Hematopoietic multipotent progenitor cell treated with erythropoietin and hydrocortisone succinate and interleukin-3 and kit ligand, for 17 days (in vitro differentiated cells): Measurements from ENCODE around the gene KLHL25.
"Not testable (repeated sequence)": the region's sequence is repeated elsewhere in the genome, so short reads cannot be mapped to it uniquely, and the experiment has no call there.

Experiments used
- DNase-seq: peaks from one replicate; pipeline ENCODE4 v3.0.0-alpha.2; 2015; ENCODE audit warnings: low spot score

KLHL25 gene

DNA sequence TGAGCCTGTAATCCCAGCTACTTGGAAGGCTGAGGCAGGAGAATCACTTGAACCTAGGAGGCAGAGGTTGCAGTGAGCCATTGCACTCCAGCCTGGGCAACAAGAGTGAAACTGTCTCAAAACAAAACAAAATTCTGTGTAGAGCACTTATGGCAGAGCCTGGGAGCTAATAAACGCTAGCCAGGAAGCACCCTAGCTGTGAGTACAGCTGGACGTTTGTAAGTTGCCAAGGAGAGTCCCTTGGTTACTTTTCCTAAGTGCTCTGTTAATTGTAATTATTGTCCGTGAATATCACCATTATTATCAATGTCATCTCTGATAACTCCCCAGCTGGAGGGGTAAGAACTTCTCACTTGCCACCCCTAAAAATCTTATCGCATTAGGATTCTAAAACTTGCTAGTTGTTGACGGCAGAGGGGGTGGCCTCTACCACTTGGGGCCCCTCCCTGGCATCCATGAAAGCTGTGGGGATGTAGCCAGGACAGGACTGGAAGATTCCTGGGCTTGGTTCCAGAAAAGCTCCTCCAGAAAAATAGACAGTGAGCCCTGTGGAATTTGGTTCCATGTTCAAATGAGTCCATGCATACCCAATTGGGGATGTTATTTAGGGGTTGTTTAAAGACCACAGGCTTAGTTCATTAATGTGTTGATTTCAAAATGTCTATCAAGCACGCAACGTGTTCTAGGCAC is 9.9 kb upstream of the KLHL25 start:
- DNase-seq, result no peak

DNA sequence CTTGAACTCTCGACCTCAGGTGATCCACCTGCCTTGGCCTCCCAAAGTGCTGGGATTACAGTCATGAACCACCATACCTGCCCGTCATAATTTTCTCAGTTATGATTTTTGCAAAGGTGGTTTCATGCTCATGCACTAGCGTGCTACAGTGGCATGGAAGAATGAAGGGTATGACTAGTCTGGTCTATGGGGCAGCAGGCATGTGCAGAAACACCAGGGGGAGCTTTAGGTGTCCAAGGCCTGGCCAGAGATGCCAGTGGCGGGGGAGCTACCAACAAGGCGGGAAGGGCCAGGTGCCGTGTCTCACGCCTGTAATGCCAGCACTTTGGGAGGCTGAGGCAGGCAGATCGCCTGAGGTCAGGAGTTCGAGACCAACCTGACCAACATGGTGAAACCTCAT is 7.9 kb upstream of the KLHL25 start:
- DNase-seq, result not testable (repeated sequence)

DNA sequence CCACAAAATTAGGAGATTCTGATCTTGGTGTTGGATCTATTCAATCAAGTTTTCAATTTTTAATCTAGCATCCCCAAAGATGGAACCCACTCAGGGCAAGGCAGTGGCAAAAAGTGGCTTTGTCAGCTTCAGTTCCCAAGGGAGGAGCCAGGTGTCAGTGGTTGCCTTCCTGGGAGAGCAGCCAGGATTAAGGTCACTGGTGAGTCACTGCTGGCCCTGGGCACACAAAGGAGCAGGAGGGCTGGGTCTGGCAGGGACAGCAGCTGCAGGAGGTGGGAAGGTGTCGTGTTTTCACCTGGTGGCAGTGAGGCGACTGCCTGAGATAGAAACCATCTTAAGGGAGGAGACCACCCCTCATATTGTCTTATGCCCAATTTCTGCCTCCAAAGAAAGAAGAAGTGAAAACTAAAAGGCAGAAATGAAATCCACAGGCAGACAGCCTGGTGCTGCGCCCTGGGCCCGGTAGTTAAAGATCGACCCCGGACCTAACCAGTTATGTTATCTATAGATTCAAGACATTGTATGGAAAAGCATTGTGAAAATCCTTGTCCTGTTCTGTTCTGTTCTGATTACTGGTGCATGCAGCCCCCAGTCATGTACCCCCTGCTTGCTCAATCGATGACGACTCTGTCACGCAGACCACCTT is 5.9 kb upstream of the KLHL25 start:
- no peak for DNase-seq

DNA sequence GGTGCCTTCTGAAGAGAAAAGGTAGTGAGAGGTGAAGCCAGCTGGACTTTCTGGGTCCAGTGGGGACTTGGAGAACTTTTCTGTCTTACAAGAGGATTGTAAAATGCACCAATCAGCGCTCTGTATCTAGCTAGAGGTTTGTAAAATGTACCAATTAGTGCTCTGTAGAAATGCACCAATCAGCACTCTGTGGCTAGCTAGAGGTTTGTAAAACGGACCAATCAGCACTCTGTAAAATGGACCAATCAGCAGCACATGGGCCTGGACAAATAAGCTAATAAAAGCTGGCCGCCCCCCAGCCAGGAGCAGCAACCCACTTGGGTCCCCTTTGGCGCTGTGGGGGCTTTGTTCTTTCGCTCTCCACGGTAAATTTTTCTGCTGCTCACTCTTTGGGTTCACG is 1.6 kb upstream of the KLHL25 start:
- DNase-seq, result not testable (repeated sequence)

DNA sequence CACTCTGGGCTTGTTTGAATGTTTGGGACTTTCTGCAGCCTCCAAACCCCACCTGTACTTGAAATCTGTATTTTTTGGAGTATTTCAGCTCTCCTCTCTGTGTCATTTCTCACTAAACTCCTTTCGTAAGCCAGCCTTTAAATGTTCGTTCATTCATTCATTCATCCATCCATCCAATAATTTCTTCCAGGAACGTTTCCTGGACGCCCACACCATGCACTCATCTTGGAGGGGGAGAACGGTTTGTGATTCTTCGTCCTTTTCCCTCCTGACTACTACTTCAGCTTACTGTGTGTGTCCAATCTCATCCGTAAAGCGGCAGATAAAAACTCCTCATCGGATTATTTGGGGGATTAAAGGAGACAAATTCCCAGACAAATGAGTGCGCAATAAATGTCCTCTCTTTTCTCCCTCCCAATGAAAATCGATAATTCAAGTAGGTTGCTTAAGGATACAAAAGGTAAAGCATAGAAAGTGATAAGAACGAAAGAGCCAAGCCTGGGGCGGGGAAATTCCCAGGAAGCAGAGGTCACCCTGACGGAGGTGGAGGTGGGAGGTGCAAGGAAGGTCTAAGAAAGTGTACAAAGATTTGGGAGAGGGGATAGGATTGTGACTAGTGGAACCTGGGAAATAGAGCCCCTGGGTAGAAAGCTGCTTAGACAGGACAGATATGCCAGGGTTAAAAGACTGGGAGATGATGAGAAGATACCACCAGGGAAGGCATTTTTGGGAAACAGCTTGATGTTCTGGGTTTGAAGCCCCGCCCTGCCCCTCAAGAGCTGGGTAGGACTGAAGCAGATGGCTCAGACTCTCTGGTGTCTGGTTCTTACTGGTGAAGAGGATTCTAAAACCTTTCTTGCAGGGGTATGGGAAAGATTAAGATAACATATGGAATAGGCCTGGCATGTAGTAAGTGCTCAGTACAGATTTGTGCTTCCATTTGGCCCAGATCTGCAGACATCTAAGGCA is 896 bp upstream of the KLHL25 start:
- DNase-seq, result no peak

DNA sequence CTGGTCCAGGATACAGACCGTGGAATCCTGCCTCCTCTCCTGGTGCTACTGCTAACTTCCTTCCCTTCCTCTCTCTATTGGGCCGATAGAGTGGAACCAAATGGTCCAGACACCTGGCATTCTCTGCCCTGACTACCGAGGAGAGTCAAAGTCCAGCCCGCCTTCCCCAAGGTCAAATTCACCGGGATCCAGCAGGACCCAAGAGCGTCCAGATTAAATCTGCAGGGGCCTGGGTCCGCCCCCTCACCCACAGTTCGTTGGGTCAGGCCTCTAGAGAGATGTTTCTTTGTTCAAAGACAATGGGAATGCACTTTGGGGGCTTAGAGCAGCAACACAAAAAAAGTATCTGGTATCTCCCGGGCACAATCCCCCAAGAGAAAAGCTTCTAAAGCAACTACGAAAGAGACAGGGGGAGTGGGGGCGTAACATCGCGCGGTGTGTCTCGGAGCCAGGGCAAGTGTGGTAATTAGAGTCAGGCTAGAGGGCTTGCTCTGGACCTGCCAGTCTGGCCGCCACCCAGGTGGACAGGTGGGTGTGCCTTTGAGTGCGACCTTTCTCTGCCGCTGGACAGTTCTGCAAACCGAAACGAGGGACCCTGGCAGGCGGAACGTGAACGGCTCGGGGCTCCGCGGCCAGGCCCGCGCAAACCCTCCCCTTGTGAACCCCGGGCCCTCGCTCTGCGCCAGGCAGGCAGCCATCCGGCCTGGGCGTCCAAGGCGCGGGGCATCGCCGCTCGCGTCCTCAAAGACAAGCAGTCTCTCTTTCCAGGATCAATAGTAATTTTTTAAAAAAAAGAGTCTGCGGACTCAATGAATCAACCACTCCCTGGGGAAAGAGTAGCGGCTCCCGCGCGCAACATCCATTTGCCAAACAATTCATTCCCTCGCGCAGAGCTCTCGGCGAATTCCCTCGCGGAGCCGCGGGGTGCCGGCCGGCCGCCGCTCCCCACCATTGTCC is 806 bp downstream of the KLHL25 start:
- no peak for DNase-seq

DNA sequence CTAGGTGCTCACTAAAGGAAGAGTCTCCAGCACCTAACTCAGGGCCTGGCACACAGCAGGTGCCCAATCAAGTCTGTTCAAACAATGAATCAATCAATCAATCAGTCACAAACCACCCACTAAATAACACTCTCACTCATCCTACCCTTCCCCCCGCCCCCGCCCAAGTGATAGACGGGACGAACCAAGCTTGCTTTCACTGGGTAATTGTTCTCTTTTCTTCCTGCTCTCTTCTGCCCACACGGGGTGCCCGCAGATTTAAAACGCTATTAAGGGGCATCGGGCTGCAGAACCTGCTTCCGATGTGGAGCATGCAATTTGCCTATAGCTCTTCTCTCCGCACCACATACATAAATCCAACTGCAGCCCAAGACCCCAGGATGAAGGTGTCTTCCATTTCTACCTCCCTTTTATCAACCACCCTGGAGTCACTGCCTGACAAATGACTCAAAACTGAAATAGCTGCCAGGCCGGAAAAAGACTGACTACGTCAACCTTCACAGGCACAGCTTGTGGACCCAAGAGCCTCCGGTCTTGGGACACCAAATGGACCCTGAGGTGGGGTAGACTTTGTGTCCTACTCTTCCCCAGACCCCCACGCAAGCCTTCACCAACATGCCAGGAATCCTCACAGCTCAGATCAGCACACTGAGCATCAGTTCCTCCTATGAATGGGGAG is 1.7 kb downstream of the KLHL25 start:
- no peak for DNase-seq

DNA sequence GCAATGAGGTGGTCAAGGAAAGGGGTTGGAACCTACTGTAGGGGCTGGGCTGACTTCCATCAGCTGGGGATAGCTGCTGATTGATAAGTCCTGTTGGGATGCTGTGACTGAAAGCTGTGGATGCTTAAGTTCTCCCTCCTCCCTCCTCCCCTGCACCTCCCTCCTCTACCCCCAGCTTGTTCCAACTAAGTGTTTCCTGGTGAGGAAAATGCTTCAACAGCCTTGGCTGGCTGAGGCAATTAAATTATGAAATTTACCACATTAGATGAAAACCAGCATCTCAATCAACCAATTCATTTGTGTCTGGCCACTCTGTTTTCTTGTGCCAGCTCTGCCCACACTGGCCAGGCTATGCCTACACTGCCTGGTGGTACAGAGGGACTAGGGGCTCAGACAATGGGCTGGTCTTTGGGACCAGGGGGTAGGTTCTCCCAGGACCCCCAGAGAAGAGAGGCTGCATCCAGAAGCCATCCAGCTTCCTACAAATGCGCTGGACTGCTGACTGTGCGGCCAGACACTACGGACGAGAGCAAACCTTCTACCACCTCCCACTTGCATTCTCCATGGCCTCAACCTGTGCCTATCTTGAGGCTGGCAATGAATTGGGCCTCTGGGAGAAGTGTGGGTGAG is 2.5 kb downstream of the KLHL25 start:
- no peak for DNase-seq

DNA sequence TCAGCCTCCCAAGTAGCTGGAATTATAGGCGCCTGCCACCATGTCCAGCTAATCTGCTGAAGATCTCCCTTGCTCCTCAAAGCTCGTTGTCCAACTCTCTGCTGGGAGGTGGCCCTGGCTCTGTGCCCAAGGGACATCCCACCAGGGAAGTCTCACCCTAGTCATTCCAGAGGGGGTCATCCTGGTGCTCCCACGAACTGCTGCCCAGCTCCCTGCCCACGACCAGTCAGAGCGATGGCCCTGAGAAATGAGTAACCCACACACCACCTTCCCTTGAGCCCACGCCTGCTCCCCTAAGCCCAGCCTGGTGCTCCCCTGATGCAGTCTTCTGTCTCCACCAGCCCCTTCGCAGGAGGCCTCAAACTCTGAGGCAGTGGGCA is 5.2 kb downstream of the KLHL25 start:
- DNase-seq, result no peak

DNA sequence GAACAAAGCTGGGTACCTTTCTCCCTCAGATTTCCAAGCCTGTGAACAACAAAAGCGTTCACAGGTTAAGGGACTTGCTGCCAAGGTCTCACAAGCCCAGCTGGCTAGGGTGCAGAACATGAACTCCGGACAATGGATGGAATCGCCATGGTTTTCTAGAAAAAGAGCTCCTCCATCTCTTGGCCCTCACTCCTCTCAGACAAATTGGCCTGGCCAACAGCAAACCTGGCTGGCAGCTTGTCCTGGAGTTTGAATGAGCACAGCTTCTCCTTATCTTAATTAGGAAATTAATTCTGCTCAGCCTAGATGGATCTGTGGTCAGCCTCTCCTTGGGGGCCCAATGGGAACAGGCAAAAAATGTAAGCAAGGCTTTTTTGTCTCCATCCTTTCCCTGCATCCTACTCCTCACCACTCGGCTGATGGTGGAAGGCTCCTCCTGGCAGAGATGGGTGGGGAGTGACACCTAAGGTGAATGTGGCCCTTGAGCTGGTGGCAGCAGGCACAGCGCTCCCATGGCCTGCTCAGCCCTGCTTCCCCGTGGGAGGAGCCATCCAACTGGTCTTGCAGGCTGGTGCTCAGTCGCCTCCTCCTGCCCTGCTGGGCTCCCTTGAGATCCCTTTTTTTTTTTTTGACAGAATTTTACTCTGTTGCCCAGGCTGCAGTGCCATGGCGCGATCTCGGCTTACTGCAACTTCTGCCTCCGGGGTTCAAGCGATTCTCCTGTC is 5.8 kb downstream of the KLHL25 start:
- no peak for DNase-seq

DNA sequence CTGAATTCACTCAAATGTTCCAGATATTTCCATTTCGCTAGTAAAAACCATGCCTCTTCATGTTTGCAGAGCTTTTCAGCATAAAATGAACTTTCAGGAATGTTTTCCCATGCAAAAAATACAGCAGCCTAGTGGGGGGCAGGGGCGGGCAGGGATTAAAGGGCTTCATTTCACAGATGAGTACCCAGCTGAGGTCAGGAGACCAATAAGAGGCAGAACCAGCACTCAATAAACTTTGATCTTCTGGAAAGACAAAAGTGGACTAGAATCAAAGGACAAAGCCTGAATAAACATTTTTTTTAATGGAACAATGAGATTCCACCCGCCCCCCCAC is 8.0 kb downstream of the KLHL25 start:
- DNase-seq, result no peak

DNA sequence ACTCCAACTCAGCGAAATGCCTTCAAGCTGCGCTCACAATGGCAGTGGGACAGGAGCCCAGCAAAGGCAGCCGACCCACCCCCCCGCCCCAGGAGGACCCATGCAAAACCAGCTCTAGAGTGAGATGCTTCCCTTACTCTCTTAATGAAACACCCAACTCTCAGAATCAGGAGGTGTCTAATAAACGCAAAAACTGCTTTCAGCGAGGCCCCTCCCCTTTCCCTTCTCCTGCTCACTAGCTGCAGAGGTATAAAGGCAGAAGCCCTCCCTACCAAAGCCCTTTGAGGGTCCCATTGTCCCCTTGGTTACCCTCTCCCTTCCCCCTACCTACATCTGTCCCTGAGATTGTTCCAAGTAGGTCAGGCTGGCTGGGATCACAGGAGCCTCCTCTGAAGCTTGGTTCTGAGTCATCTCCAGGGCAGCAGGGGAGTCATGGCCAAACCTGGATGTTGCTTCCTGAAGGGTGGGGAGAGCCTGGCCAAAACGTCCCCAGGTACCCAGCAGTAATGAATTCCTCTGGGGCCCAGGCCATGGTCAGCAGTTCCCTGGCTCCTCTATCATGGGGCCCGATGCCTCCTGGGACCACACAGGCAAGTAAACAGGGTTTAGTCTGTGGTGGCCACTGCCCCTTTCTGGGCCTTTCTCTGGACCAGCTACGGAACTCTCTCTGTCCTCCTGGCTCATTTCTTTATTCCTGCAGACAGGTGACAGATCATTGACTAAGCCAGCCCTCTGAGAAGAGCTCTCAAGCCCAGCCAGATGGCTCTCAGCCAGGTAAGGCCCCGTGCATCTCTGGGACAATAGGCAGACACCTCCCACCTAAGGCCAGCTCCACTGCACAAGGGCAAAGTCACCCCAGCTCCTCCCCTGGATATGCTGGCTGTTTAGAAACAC is 8.6 kb downstream of the KLHL25 start:
- DNase-seq, result no peak

DNA sequence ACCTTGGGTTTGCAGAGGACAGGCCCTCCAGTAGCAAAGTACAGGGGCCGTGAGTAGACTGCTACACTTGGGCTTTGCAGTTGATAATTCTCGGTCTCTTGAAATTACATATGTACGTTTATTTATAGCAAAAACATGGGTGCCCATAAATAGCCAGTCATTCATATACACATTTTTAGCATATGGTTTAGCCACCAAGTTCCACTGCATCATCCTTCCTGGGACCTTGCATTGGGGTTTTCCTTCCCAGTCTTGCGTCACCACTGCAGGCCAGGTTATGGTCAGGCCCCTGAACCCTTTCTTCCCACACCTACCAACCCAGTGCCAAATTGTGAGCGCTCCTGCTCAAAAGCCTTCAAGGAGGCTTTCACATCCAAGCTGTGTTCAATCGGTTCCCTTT is 12.7 kb downstream of the KLHL25 start:
- DNase-seq, result no peak

DNA sequence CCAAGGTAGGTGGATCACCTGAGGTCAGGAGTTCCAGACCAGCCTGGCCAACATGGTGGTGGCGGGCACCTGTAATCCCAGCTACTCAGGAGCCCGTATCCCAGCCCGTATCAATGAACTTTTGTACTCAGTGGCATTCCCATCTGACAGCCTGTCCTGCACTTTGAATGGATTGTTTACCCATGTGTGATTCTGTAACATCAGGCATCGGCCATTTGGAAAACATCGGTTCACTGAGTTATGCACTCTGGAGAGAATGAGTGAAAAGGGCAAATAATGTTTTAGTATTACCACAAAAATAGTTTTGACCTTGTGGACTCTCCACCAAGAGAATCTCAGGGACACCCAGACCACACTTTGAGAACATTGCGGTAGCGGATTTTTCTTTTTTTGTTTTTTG is 13.6 kb downstream of the KLHL25 start:
- no peak for DNase-seq

DNA sequence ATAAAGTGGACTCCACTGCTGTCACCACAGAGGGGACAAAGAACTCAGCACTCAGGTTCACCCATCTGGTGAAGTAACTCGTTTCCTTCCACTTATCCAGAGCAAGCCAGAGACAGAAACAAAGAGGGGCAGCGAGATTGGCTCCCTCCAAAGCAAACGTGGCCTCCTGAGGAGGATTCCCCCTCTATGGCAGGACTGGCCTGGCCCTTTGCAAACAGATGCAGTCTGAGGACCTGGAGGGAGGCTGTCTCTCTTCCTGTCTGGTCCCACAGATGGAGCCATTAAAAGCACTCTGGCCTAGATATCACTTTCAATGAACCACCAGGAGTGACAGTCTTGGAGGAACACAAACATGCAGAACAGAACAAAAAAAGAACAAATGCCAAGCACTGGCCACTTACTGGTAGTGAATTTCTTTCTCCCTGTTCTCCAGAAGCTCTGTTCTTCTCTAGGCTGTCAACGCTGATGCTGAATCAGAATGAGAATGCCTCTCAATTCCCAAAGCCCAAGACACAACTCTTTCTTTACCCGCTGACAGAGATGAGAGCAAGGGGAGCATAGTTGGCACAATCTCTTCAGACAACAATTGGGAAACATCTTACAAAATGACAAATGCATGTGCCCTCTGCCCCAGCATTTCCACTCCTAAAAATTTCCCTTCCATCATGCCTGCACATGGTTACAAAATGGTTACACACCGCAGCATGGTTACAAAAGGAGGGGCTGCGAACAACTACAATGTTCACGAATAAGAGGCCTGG is 14.3 kb downstream of the KLHL25 start:
- no peak for DNase-seq

DNA sequence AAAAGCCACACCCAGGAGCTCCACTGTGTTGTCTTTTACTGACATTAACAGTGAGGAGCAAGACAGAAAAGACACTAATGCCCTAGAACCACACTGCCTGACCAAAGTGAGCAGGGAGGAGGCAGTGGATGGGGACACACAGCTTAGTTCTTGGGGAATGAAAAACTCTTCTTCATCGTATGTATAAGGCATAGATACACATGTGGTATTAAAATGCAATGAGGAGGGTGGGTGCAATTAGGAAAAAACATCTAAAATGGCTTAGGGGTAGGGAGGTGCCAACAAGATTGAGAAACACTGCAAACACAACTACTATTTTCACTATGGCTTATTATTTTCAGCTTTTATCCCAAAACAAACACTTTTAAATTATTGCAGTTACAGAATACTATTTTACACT is 15.5 kb downstream of the KLHL25 start:
- DNase-seq, result no peak

DNA sequence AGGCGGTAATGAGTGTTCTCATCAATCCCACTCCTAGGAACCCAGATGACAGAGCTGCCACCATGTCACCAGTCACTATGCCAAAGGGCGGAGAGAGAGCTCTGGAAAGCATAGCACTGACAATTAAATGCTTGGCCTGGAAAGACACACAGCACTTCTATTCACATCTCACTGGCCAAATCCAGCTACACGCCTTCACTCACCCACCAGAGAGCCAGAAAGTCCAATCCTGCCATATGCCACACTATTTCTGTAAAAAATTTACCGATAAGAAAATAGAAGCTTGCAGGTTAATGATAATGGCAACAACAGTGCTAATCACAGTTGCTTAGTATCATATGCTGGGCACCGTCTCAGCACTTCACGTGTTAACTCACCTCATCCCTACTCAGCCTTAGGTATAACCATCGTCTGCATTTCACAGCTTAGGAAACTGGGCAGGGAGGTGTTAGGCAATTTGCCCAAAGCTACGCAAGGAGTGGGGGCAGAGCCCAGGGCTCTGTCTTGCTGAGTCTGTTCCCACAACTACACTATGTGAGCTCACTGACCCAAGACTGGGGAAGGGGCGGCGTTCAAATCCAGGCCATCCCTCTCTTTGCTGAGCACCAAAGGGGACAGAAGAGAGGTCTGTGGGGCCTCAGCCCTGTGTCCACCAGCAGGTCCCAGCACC is 16.5 kb downstream of the KLHL25 start:
- no peak for DNase-seq
